Peyer's patch (tissue), 4 donors: ENCODE data around the gene GNAI1.
"Not testable (repeated sequence)": the region's sequence is repeated elsewhere in the genome, so short reads cannot be mapped to it uniquely, and the experiment has no call there.

Experiments
- POLR2A ChIP-seq, 2 donors: fragments of 450-650 bp; IDR thresholded peaks; one replicate each; pipeline ENCODE4 v1.5.1; 2017; ENCODE audit warnings: antibody characterized with exemption in 2 of 2, mild to moderate bottlenecking in 2 of 2, moderate library complexity in 2 of 2
- TF ChIP-seq, protein P1 (sequence below), 6 experiments: fragments of 450-650 bp in 4 of 6; fragments of 200-600 bp in 2 of 6; sonication (generic) in 1 of 6; IDR thresholded peaks; one replicate each; pipeline ENCODE4 v1.5.1; 2017 to 2019; ENCODE audit warnings: antibody characterized with exemption in 6 of 6, mild to moderate bottlenecking in 3 of 6, moderate library complexity in 1 of 6

DNA sequence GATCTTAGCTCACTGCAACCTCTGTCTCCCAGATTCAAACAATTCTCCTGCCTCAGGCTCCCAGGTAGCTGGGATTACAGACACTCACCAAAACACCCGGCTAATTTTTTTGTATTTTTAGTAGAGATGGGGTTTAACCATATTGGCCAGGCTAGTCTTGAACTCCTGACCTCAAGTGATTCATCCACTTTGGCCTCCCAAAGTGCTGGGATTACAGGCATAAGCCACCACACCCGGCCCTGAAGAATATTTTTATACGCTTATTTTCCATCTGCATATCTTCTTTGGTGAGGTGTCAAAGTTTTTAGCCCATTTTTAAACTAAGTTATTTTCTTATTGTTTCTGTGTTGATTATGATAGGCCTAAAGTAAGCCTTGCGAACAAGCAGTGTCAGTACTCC is 23.1 kb downstream of the GNAI1 start:
- TF ChIP-seq, protein P1, sequence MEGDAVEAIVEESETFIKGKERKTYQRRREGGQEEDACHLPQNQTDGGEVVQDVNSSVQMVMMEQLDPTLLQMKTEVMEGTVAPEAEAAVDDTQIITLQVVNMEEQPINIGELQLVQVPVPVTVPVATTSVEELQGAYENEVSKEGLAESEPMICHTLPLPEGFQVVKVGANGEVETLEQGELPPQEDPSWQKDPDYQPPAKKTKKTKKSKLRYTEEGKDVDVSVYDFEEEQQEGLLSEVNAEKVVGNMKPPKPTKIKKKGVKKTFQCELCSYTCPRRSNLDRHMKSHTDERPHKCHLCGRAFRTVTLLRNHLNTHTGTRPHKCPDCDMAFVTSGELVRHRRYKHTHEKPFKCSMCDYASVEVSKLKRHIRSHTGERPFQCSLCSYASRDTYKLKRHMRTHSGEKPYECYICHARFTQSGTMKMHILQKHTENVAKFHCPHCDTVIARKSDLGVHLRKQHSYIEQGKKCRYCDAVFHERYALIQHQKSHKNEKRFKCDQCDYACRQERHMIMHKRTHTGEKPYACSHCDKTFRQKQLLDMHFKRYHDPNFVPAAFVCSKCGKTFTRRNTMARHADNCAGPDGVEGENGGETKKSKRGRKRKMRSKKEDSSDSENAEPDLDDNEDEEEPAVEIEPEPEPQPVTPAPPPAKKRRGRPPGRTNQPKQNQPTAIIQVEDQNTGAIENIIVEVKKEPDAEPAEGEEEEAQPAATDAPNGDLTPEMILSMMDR (IDR thresholded peaks at IDR 0.05): not testable (repeated sequence)
- TF ChIP-seq POLR2A (IDR thresholded peaks at IDR 0.05): not testable (repeated sequence)
